HG02970 (cell line): Measurements from ENCODE around the gene SLCO3A1.
A peak's percentile ranks its signal among the peaks of the same experiment; 100 is the strongest.

Source experiments
- ATAC-seq: cut with Tn5 transposase; IDR thresholded peaks from one replicate; pipeline ENCODE4 v1.9.1; 2021; ENCODE audit warnings: mild to moderate bottlenecking, moderate library complexity, moderate number of reproducible peaks; ENCODE audit not compliant: unreplicated experiment, low FRiP score

Gene SLCO3A1

GRCh38 chr15:92082006-92082843, 228.7 kb downstream of the SLCO3A1 start:
- ATAC-seq: no peak

- no peak for ATAC-seq
Observed at GRCh38 chr15:92083190-92083589, 229.7 kb downstream of the SLCO3A1 start.

- ATAC-seq: no peak
Observed at GRCh38 chr15:92087211-92087610, 233.7 kb downstream of the SLCO3A1 start.

GRCh38 chr15:92091155-92091734, 237.7 kb downstream of the SLCO3A1 start:
- no peak for ATAC-seq

GRCh38 chr15:92092289-92093105, 239.0 kb downstream of the SLCO3A1 start:
- no peak for ATAC-seq

GRCh38 chr15:92095693-92096092, 242.2 kb downstream of the SLCO3A1 start:
- ATAC-seq: peak; percentile 73

- no peak for ATAC-seq
Observed at GRCh38 chr15:92097474-92098178, 244.1 kb downstream of the SLCO3A1 start.

- no peak for ATAC-seq
Observed at GRCh38 chr15:92098869-92099268, 245.4 kb downstream of the SLCO3A1 start.

GRCh38 chr15:92100301-92100700, 246.8 kb downstream of the SLCO3A1 start:
- ATAC-seq: no peak

GRCh38 chr15:92100751-92101150, 247.2 kb downstream of the SLCO3A1 start:
- ATAC-seq: no peak

GRCh38 chr15:92101708-92102394, 248.3 kb downstream of the SLCO3A1 start:
- ATAC-seq: peak; percentile 52

GRCh38 chr15:92102395-92102755, 248.9 kb downstream of the SLCO3A1 start:
- ATAC-seq: peak; percentile 21

GRCh38 chr15:92104072-92104471, 250.6 kb downstream of the SLCO3A1 start:
- ATAC-seq: no peak

GRCh38 chr15:92105611-92106010, 252.1 kb downstream of the SLCO3A1 start:
- ATAC-seq: no peak

- ATAC-seq: no peak
Observed at GRCh38 chr15:92107510-92107909, 254.0 kb downstream of the SLCO3A1 start.

GRCh38 chr15:92109191-92109873, 255.8 kb downstream of the SLCO3A1 start:
- no peak for ATAC-seq

GRCh38 chr15:92111291-92111690, 257.8 kb downstream of the SLCO3A1 start:
- no peak for ATAC-seq

- ATAC-seq: no peak
Observed at GRCh38 chr15:92111751-92112150, 258.2 kb downstream of the SLCO3A1 start.

- no peak for ATAC-seq
Observed at GRCh38 chr15:92112180-92112579, 258.7 kb downstream of the SLCO3A1 start.
